Activated B cell treated with CpG ODN at 0.5 μM for 24 hours (primary cell): ENCODE measurements around the gene B3GNT4. TPM values are rescaled to one million over a fixed set of nuclear protein-coding genes. Genes with fewer than 3 reads are reported as not detected.

Source experiments
- ATAC-seq: fragments of 200-7000 bp; cut with Tn5 transposase; one replicate; pipeline ENCODE4 v1.10.0; 2021; ENCODE audit warnings: low read depth, mild to moderate bottlenecking, moderate library complexity
- CTCF ChIA-PET: fragments of 350-600 bp; sonication (Branson Sonifier 250); formaldehyde crosslinking; loops from one replicate; lab custom pipeline; 2021; ENCODE audit warnings: antibody characterized with exemption; lab: Charles Lee
- POLR2A ChIA-PET: fragments of 350-600 bp; sonication (Branson Sonifier 250); formaldehyde crosslinking; loops from one replicate; lab custom pipeline; 2021; ENCODE audit warnings: antibody characterized with exemption; lab: Charles Lee
- DNase-seq: peaks from one replicate; pipeline ENCODE4 v3.0.0; 2022
- H3K27ac Mint-ChIP-seq: one replicate; pipeline ENCODE4 v1.8.0; 2020; ENCODE audit warnings: mixed read lengths
- H3K27me3 Mint-ChIP-seq: one replicate; pipeline ENCODE4 v1.8.0; 2021; ENCODE audit warnings: mixed read lengths
- H3K36me3 Mint-ChIP-seq: one replicate; pipeline ENCODE4 v1.8.0; 2021; ENCODE audit warnings: low read depth, mixed read lengths
- H3K4me1 Mint-ChIP-seq: one replicate; pipeline ENCODE4 v1.8.0; 2021; ENCODE audit warnings: mixed read lengths
- H3K4me3 Mint-ChIP-seq: one replicate; pipeline ENCODE4 v1.8.0; 2020; ENCODE audit warnings: mild to moderate bottlenecking, mixed read lengths
- H3K9me3 Mint-ChIP-seq: one replicate; pipeline ENCODE4 v1.8.0; 2020; ENCODE audit warnings: mixed read lengths
- intact Hi-C: fragments of 100-400 bp; cut with micrococcal nuclease; formaldehyde crosslinking; loops from one replicate; pipeline ENCODE4 v1.15.1; 2024
- total RNA-seq: library from RNA; stranded (reverse); gene quantifications from 2 replicates; pipeline ENCODE4 v1.2.3, GENCODE V29; 2022
- TF ChIP-seq, protein P1 (sequence below): fragments of 200-600 bp; IDR thresholded peaks from one replicate; pipeline ENCODE4 v1.8.0; 2022; ENCODE audit warnings: antibody characterized with exemption, mild to moderate bottlenecking

B3GNT4 gene
- total RNA-seq, 1 donor from 2014 or later = not detected

DNA sequence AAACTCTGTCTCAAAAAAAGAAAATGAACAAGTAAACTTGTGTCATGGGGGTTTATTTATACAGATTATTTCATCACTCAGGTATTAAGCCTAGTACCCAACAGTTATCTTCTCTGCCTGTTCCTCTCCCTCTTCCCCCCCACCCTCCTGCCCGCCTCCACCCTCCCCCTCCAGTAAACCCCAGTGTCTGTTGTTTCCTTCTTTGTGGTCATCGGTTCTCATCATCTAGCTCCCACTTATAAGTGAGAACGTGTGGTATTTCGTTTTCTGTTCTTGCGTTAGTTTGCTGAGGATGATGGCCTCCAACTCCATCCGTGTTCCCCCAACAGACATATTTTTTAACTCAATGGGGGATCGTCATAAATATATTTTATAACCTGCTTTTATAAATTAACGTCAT lies 41.8 kb upstream of the B3GNT4 start:
- ChIA-PET POLR2A (no interaction called here), CTCF (no interaction called here)
- intact Hi-C loops = no loop called here
- ATAC-seq (no peak), DNase-seq (no peak)
- Mint-ChIP-seq H3K4me3 (no peak overlapping the region), H3K9me3 (no peaks in the 10 kb centered on the region), H3K36me3 (no peaks in the 10 kb centered on the region), H3K4me1 (no peaks in the 10 kb centered on the region), H3K27ac (no peak overlapping the region), H3K27me3 (peaks cover 5% of the 10 kb centered on the region)
- TF ChIP-seq, protein P1, sequence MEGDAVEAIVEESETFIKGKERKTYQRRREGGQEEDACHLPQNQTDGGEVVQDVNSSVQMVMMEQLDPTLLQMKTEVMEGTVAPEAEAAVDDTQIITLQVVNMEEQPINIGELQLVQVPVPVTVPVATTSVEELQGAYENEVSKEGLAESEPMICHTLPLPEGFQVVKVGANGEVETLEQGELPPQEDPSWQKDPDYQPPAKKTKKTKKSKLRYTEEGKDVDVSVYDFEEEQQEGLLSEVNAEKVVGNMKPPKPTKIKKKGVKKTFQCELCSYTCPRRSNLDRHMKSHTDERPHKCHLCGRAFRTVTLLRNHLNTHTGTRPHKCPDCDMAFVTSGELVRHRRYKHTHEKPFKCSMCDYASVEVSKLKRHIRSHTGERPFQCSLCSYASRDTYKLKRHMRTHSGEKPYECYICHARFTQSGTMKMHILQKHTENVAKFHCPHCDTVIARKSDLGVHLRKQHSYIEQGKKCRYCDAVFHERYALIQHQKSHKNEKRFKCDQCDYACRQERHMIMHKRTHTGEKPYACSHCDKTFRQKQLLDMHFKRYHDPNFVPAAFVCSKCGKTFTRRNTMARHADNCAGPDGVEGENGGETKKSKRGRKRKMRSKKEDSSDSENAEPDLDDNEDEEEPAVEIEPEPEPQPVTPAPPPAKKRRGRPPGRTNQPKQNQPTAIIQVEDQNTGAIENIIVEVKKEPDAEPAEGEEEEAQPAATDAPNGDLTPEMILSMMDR = no peak

DNA sequence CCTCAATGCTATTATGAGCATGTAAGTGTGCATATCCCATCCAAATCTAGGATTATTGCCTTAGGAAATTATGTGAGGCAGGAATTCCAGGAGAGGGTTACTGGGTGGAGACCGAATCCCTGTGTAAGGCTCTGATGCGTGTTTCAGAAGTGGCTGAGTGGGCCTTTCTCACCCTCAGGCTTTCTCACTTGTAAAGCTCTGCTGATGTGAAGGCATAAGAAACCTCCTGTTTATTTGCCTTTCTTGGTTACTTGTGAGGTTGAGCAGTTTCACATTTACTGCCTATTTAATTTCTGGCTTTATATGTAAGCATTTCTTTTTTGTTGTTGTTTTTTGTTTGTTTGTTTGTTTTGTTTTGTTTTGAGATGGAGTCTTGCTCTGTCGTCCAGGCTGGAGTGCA lies 40.5 kb upstream of the B3GNT4 start:
- H3K27me3 Mint-ChIP-seq = peaks cover 12% of the 10 kb centered on the region
- DNase-seq (no peak), ATAC-seq (no peak)
- no peaks in the 10 kb centered on the region for H3K36me3 Mint-ChIP-seq
- H3K9me3 Mint-ChIP-seq = no peaks in the 10 kb centered on the region
- H3K27ac Mint-ChIP-seq = no peak overlapping the region
- intact Hi-C loops = no loop called here
- ChIA-PET POLR2A (no interaction called here), CTCF (no interaction called here)
- H3K4me1 Mint-ChIP-seq = no peaks in the 10 kb centered on the region
- TF ChIP-seq, protein P1 = no peak
- H3K4me3 Mint-ChIP-seq = no peak overlapping the region

DNA sequence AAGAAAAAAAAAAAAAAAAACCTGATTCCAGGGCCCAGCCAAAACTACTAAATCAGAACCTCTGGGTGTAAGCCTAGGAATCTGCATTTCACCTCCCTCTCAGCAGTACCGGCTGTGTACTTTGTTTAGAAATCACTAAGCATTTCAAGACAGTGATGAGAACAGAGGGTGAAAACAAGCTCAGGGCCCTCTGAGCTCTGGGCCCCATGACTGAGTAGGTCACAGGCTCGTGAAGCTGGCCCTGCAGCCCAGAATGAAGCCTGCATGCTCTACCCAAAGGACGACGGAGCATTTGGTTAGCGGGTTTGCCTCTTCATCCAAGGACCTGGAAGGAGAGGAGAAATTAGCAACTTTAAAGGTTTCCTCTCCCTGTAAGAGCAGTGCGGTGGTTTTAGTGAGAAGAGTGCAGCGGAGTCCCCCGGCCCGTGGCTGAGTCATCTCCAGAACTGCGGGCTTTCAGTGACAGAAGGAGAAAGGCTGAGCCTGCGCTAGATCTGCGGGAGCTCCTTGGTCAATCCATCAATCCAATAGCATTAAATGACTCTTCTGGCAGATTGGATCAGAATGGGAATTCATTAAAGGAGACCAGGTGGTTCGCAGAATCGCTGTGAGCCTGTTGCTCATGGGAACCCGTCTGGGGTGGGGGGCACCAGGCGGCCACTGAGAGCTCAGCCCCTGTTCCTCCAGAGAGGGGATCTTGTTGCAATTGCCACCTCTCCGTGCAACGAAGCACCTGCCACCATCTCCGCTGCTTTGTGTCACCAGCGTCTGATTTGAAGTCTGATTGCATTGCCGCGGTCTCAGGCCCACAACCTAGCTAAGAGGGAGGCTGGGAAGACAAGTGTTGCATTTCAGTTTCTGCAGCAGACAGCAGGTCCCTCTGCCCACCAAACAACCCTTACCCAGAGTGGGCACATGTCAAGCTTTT lies 36.8 kb upstream of the B3GNT4 start:
- H3K36me3 Mint-ChIP-seq = no peaks in the 10 kb centered on the region
- CTCF ChIA-PET = no interaction called here
- DNase-seq (no peak), ATAC-seq (peak; percentile 14)
- peaks cover 14% of the 10 kb centered on the region for H3K27me3 Mint-ChIP-seq
- no peaks in the 10 kb centered on the region for H3K9me3 Mint-ChIP-seq
- no peaks in the 10 kb centered on the region for H3K4me1 Mint-ChIP-seq
- H3K27ac Mint-ChIP-seq = no peak overlapping the region
- H3K4me3 Mint-ChIP-seq = no peak overlapping the region
- POLR2A ChIA-PET = no interaction called here
- TF ChIP-seq, protein P1 = no peak
- intact Hi-C loops = no loop called here

DNA sequence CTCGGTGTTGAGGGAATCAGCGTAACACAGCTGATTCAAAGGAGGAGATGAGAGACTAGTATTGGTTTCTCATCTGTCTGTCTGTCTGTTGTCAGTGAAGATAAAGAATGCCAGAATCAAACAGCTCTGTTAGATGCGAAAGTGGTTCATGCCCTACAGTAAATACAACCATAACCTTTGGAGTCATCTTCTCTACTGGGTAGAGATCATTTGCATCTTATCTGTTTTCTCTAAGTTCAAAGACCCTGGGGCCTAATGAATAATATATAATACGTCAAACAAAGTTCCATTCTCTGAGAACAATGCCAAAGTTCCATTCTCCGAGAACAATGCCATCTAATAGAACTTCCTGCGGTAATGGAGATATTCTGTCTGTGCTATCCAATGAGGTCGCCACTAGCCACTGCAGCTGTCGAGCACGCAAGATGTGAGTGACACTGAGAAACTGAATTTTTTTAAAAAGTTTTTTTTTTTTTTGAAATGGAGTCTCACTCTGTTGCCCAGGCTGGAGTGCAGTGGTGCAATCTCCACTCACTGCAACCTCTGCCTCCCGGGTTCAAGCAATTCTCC lies 36.1 kb upstream of the B3GNT4 start:
- TF ChIP-seq, protein P1 = no peak
- ChIA-PET POLR2A (no interaction called here), CTCF (no interaction called here)
- no peak for ATAC-seq
- no peak overlapping the region for H3K4me3 Mint-ChIP-seq
- intact Hi-C loops = no loop called here
- H3K4me1 Mint-ChIP-seq = no peaks in the 10 kb centered on the region
- no peak for DNase-seq
- H3K27me3 Mint-ChIP-seq = peaks cover 14% of the 10 kb centered on the region
- no peak overlapping the region for H3K27ac Mint-ChIP-seq
- H3K9me3 Mint-ChIP-seq = no peaks in the 10 kb centered on the region
- no peaks in the 10 kb centered on the region for H3K36me3 Mint-ChIP-seq

DNA sequence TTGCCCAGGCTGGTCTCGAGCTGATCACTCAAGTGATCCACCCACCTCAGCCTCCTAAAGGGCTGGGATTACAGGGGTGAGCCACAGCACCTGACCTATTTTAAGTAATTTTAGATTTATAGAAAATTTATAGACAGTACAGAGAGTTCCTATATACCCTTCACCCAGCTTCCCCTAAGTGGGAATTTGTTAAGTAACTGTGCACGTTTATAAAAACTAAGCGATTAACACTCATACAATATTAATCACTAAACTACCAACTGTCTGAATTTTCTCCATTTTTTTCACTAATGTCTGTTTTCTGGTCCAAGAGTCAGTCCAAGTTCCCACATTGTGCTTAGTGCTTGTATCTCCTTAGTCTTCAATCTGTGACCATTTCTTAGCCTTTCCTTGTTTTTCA lies 35.0 kb upstream of the B3GNT4 start:
- ChIA-PET CTCF (no interaction called here), POLR2A (no interaction called here)
- intact Hi-C loops = no loop called here
- H3K4me1 Mint-ChIP-seq = no peaks in the 10 kb centered on the region
- DNase-seq (no peak), ATAC-seq (no peak)
- no peaks in the 10 kb centered on the region for H3K9me3 Mint-ChIP-seq
- no peak overlapping the region for H3K27ac Mint-ChIP-seq
- H3K4me3 Mint-ChIP-seq = no peak overlapping the region
- no peaks in the 10 kb centered on the region for H3K36me3 Mint-ChIP-seq
- peaks cover 17% of the 10 kb centered on the region for H3K27me3 Mint-ChIP-seq
- TF ChIP-seq, protein P1 = no peak
